Measurements from ENCODE around the gene ARHGEF33. TPM values are rescaled to one million over a fixed set of nuclear protein-coding genes. Genes with fewer than 3 reads are reported as not detected.

ARHGEF33 gene
- total RNA-seq, 1 experiment from 2014 or later, result 0.30 TPM

DNA sequence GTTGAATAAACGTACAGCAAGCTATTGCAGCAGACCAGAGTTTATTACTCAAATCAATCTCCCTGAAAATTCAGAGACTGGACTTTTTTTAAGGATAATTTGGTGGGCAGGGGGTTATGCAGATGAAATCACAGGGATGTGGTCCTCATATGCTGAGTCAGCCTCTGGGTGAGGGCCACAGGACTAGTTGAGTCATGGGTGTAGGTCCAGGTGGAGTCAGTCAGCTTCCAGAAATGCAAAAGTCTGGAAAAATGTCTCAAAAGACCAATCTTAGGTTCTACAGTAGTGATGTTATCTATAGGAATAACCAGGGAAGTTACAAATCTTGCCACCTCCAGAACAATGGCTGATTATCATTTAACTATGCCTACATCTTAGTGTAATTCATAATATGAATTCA, 51.1 kb downstream of the ARHGEF33 start:
- intact Hi-C loops (cut with micrococcal nuclease), result no loop called here
- Histone ChIP-seq H2AFZ (ENCODE audit: low read depth, low read length, poor library complexity, severe bottlenecking) (no peak overlapping the region), H3K36me3 (ENCODE audit: control insufficient read depth in 1 of 2, insufficient read depth in 2 of 2, low read length in 2 of 2) (no peaks in the 10 kb centered on the region), H3K79me2 (ENCODE audit: insufficient read depth, low read length) (no peaks in the 10 kb centered on the region), H4K20me1 (ENCODE audit: insufficient read depth) (no peaks in the 10 kb centered on the region), H3K4me3 (replicated peaks in 1 of 2; ENCODE audit: low read depth in 1 of 2, low read length in 2 of 2) (no peak overlapping the region), H3K27me3 (ENCODE audit: insufficient read depth, low read length) (no peaks in the 10 kb centered on the region), H3K9me3 (ENCODE audit: control insufficient read depth in 1 of 2, insufficient read depth in 1 of 2, low read depth in 1 of 2, low read length in 2 of 2) (no peaks in the 10 kb centered on the region), H3K4me1 (ENCODE audit: control insufficient read depth in 1 of 2, insufficient read depth in 2 of 2, low read length in 2 of 2) (peaks cover 0 to 6% of the 10 kb centered on the region in 2 experiments; a peak in 2 of 4 replicates), H3K9ac (ENCODE audit: low read length) (no peak overlapping the region), H3K4me2 (ENCODE audit: low read length) (no peak overlapping the region), H3K9me2 (ENCODE audit: insufficient read depth) (no peaks in the 10 kb centered on the region), H3K27ac (ENCODE audit: low read depth, low read length) (no peak overlapping the region)
- no TSS peak for BruUV-seq (replicated peaks)
- ChIA-PET POLR2A (no interaction called here), CTCF (no interaction called here), RAD21 (ENCODE audit: low non-redundant PET in 1 of 2, low total read pairs in 2 of 2, uncharacterized antibody in 2 of 2, unreplicated experiment in 2 of 2) (no interaction called here)
- DNase-seq (ENCODE audit: low read depth, low spot score) (no peak), ATAC-seq (no peak)
- TF ChIP-seq JUND (IDR thresholded peaks at IDR 0.05) (no peak), CBX3 (IDR thresholded peaks at IDR 0.05; ENCODE audit: low read depth) (no peak), EGR1 (IDR thresholded peaks at IDR 0.05; ENCODE audit: low read depth) (no peak), CTCF (IDR thresholded peaks at IDR 0.05 in 2 of 3, conservative IDR thresholded peaks at IDR 0.05 in 1 of 3; ENCODE audit: borderline replicate concordance in 1 of 3, insufficient read depth in 1 of 3, low read depth in 2 of 3, low read length in 2 of 3) (no peak), FOSL1 (IDR thresholded peaks at IDR 0.05; ENCODE audit: low read depth) (no peak), POLR2A (IDR thresholded peaks at IDR 0.05; ENCODE audit: borderline replicate concordance, extremely low read depth, insufficient read depth, insufficient read length) (no peak)
- TF ChIP-seq, protein P1, sequence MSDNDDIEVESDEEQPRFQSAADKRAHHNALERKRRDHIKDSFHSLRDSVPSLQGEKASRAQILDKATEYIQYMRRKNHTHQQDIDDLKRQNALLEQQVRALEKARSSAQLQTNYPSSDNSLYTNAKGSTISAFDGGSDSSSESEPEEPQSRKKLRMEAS (IDR thresholded peaks at IDR 0.05), result no peak

GRCh38 chr2:38943784-38944183, 54.1 kb downstream of the ARHGEF33 start:
- RAD21 ChIA-PET (ENCODE audit: low non-redundant PET in 1 of 2, low total read pairs in 2 of 2, uncharacterized antibody in 2 of 2, unreplicated experiment in 2 of 2), result no interaction called here
- H3K79me2 ChIP-seq (ENCODE audit: insufficient read depth, low read length), result no peaks in the 10 kb centered on the region
- no peak for ATAC-seq
- no peak overlapping the region for H3K4me2 ChIP-seq (ENCODE audit: low read length)
- no peaks in the 10 kb centered on the region for H3K36me3 ChIP-seq (ENCODE audit: control insufficient read depth in 1 of 2, insufficient read depth in 2 of 2, low read length in 2 of 2)
- no peaks in the 10 kb centered on the region for H3K9me2 ChIP-seq (ENCODE audit: insufficient read depth)
- CTCF ChIA-PET, result no interaction called here
- no TSS peak for BruUV-seq (replicated peaks)
- H3K27me3 ChIP-seq (ENCODE audit: insufficient read depth, low read length), result no peaks in the 10 kb centered on the region
- no peak overlapping the region for H3K9ac ChIP-seq (ENCODE audit: low read length)
- no peak overlapping the region for H3K27ac ChIP-seq (ENCODE audit: low read depth, low read length)
- POLR2A ChIA-PET, result no interaction called here
- H3K4me1 ChIP-seq (ENCODE audit: control insufficient read depth in 1 of 2, insufficient read depth in 2 of 2, low read length in 2 of 2), result peaks cover 15 to 28% of the 10 kb centered on the region in 2 experiments
- H2AFZ ChIP-seq (ENCODE audit: low read depth, low read length, poor library complexity, severe bottlenecking), result no peak overlapping the region
- H4K20me1 ChIP-seq (ENCODE audit: insufficient read depth), result no peaks in the 10 kb centered on the region
- intact Hi-C loops (cut with micrococcal nuclease), result no loop called here
- H3K9me3 ChIP-seq (ENCODE audit: control insufficient read depth in 1 of 2, insufficient read depth in 1 of 2, low read depth in 1 of 2, low read length in 2 of 2), result no peaks in the 10 kb centered on the region
- DNase-seq (ENCODE audit: low read depth, low spot score), result no peak
- H3K4me3 ChIP-seq (replicated peaks in 1 of 2; ENCODE audit: low read depth in 1 of 2, low read length in 2 of 2), result no peak overlapping the region
- TF ChIP-seq CBX3 (IDR thresholded peaks at IDR 0.05; ENCODE audit: low read depth), result no peak
- TF ChIP-seq EZH2 (IDR thresholded peaks at IDR 0.05), result no peak
- no peak for TF ChIP-seq CTCF (IDR thresholded peaks at IDR 0.05 in 2 of 3, conservative IDR thresholded peaks at IDR 0.05 in 1 of 3; ENCODE audit: borderline replicate concordance in 1 of 3, insufficient read depth in 1 of 3, low read depth in 2 of 3, low read length in 2 of 3)
- TF ChIP-seq ZBTB33 (IDR thresholded peaks at IDR 0.05; ENCODE audit: extremely low read depth, insufficient replicate concordance, low read length), result no peak
- TF ChIP-seq SP1 (IDR thresholded peaks at IDR 0.05; ENCODE audit: low read depth), result no peak
- TF ChIP-seq POLR2A (IDR thresholded peaks at IDR 0.05; ENCODE audit: borderline replicate concordance, extremely low read depth, insufficient read depth, insufficient read length), result no peak
- no peak for TF ChIP-seq YY1 (IDR thresholded peaks at IDR 0.05; ENCODE audit: extremely low read depth, insufficient replicate concordance, low read depth, low read length)
- TF ChIP-seq CEBPB (IDR thresholded peaks at IDR 0.05; ENCODE audit: low read depth), result no peak
- no peak for TF ChIP-seq ZFX (IDR thresholded peaks at IDR 0.05)
- TF ChIP-seq FOSL1 (IDR thresholded peaks at IDR 0.05; ENCODE audit: low read depth), result no peak
- TF ChIP-seq ATF3 (IDR thresholded peaks at IDR 0.05), result no peak

Data from HCT116 (cell line).